K562 (cell line): ENCODE results near the gene MED19. TPM values are rescaled to one million over a fixed set of nuclear protein-coding genes. Genes with fewer than 3 reads are reported as not detected.

Experiments
- CBX2 ChIP-seq: fragments of 200-600 bp; sonication (generic); IDR thresholded peaks from one replicate; pipeline ENCODE4 v1.6.1; 2012; ENCODE audit warnings: mild to moderate bottlenecking, low read length, inconsistent platforms; ENCODE audit not compliant: insufficient read depth, poor library complexity, severe bottlenecking
- CREB1 ChIP-seq, 2 experiments: sonication (generic) in 1 of 2; formaldehyde crosslinking in 1 of 2; IDR thresholded peaks; 2 replicates each; pipeline versions ENCODE4 v1.6.1 to v1.8.0; 2012 to 2022; ENCODE audit warnings: inconsistent platforms in 1 of 2, mild to moderate bottlenecking in 1 of 2, missing genetic modification reagents in 1 of 2, moderate library complexity in 1 of 2
- CSDE1 ChIP-seq, 2 experiments: fragments of 450-650 bp; IDR thresholded peaks; 2 replicates each; pipeline ENCODE4 v1.6.1; 2016; ENCODE audit warnings: mild to moderate bottlenecking in 1 of 2
- GABPB2 ChIP-seq: fragments of 250-450 bp; sonication (Bioruptor Pico); conservative IDR thresholded peaks from 2 replicates; pipeline ENCODE4 v1.5.1; 2021; ENCODE audit warnings: mild to moderate bottlenecking
- HDAC3 ChIP-seq: fragments of 450-650 bp; IDR thresholded peaks from 2 replicates; pipeline ENCODE4 v1.6.1; 2018; ENCODE audit warnings: borderline replicate concordance, mild to moderate bottlenecking, moderate library complexity; ENCODE audit not compliant: partially characterized antibody
- MEF2D ChIP-seq: conservative IDR thresholded peaks from 2 replicates; pipeline ENCODE4 v1.6.1; 2016; ENCODE audit warnings: low read depth, missing genetic modification characterization, missing compliant biosample characterization
- NBN ChIP-seq: fragments of 450-650 bp; IDR thresholded peaks from 2 replicates; pipeline ENCODE4 v1.6.1; 2016; ENCODE audit warnings: low read depth, mild to moderate bottlenecking
- NFE2L1 ChIP-seq: fragments of 450-650 bp; IDR thresholded peaks from 2 replicates; pipeline ENCODE4 v1.6.1; 2016; ENCODE audit warnings: missing genetic modification characterization, low read depth, mild to moderate bottlenecking, missing compliant biosample characterization, moderate library complexity, borderline replicate concordance
- SIN3A ChIP-seq, 2 experiments: fragments of 150-350 bp in 1 of 2; IDR thresholded peaks; 2 replicates each; pipeline ENCODE4 v1.6.1; 2011 to 2016; ENCODE audit warnings: borderline replicate concordance in 2 of 2, low read depth in 2 of 2, low read length in 2 of 2, mild to moderate bottlenecking in 2 of 2, moderate library complexity in 2 of 2; ENCODE audit not compliant: control insufficient read depth in 1 of 2
- SOX6 ChIP-seq: fragments of 450-650 bp; IDR thresholded peaks from 2 replicates; pipeline ENCODE4 v1.6.1; 2014; ENCODE audit warnings: mild to moderate bottlenecking
- TOE1 ChIP-seq, 2 experiments: fragments of 450-650 bp in 1 of 2; sonication (generic) in 1 of 2; formaldehyde crosslinking in 1 of 2; IDR thresholded peaks; 2 replicates each; pipeline versions ENCODE4 v1.7.1 to v1.8.0; 2016 to 2022; ENCODE audit warnings: borderline replicate concordance in 2 of 2, mild to moderate bottlenecking in 2 of 2, antibody characterized with exemption in 1 of 2, inconsistent platforms in 1 of 2, low read depth in 1 of 2, missing genetic modification reagents in 1 of 2, moderate library complexity in 1 of 2
- ZNF133 ChIP-seq: fragments of 250-450 bp; sonication (Bioruptor Pico); IDR thresholded peaks from 2 replicates; pipeline ENCODE4 v1.4.0; 2020; ENCODE audit warnings: mild to moderate bottlenecking
- ZNF197 ChIP-seq: fragments of 200-800 bp; sonication (Bioruptor generic); IDR thresholded peaks from 2 replicates; pipeline ENCODE4 v1.6.1; 2016; ENCODE audit warnings: low read depth, missing genetic modification characterization, missing compliant biosample characterization
- ZNF584 ChIP-seq: fragments of 200-800 bp; sonication (Bioruptor generic); IDR thresholded peaks from 2 replicates; pipeline ENCODE4 v1.6.1; 2016; ENCODE audit warnings: low read depth, mild to moderate bottlenecking, missing genetic modification characterization, missing compliant biosample characterization
- polyA plus RNA-seq, 8 experiments: library from polyadenylated mRNA; depleted of rRNA in 4 of 8; stranded (reverse) in 5 of 8; unstranded in 3 of 8; fragments of >200 nt; fragmentation: Nextera tagmentation in 2 of 8; fragmentation: Illumina TruSeq in 1 of 8; extraction: Ambion mirVana in 2 of 8; extraction: Trizol in 1 of 8; gene quantifications; 2 replicates each; pipeline versions ENCODE4 v1.2.1 to v1.2.3, GENCODE V29; 2011 to 2014; ENCODE audit warnings: inconsistent platforms in 1 of 8, missing spikeins in 1 of 8
- total RNA-seq, 7 experiments: library from RNA; depleted of rRNA in 6 of 7; stranded (reverse); fragments of >200 nt in 6 of 7; fragmentation: Illumina TruSeq in 2 of 7; extraction: Trizol in 2 of 7; gene quantifications; 2 replicates each; pipeline versions ENCODE4 v1.2.1 to v1.2.3, GENCODE V29; 2011 to 2021; ENCODE audit warnings: low replicate concordance in 1 of 7
- TF ChIP-seq, protein P1 (sequence below): fragments of 200-800 bp; sonication (Bioruptor generic); IDR thresholded peaks from 2 replicates; pipeline ENCODE4 v1.6.1; 2017; ENCODE audit warnings: missing genetic modification characterization, missing compliant biosample characterization
- TF ChIP-seq, protein P2 (sequence below): sonication (generic); formaldehyde crosslinking; IDR thresholded peaks from 2 replicates; pipeline ENCODE4 v1.9.0; 2022; ENCODE audit warnings: mild to moderate bottlenecking, missing genetic modification reagents
- TF ChIP-seq, protein P3 (sequence below): IDR thresholded peaks from 2 replicates; pipeline ENCODE4 v1.6.1; 2012; ENCODE audit warnings: low read depth, low read length, improper control_type of control experiment, borderline replicate concordance
- TF ChIP-seq, protein P4 (sequence below), 2 experiments: fragments of 450-650 bp; conservative IDR thresholded peaks; 2 replicates each; pipeline ENCODE4 v1.6.1; 2017; ENCODE audit warnings: mild to moderate bottlenecking in 2 of 2, moderate library complexity in 2 of 2

The MED19 gene
- total and polyA plus RNA-seq, 9 of the 15 experiments (the other 6 are each of a cell fraction or from before 2014, with no cell fraction given), result 7.3 to 23.5 (median 15.0) TPM

DNA sequence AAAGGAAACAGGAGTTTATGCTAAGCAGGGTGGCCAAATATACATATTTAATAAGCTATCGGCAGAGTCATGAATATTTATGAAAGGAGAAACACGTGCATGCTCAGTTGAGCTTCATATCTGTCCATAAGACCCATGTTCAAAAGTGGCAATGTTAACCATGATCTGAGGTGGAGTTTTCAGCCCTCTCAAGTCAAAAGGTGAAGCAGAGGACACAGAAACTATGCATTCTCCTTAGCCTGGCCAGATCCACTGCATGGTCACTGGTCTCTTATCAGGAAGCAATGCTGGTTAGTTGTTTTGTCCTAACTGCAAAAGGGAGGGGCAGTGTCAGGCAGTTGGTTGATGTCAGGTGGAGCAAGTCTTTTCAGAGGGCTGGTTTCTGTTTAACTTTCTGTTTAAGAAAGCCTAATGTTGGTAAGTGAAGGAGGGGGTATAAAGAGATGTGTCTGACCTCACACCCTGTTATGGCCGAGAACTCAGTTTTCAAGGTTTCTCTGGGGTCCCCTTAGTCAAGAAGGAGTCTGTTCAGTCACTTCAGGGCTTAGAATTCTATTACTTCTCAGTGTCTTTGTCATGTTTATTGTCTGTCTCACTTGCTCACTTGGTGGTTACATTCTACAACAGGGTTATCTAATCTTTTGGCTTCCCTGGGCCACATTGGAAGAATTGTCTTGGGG is 23.7 kb upstream of the MED19 start (continued):
- TF ChIP-seq CSDE1 (IDR thresholded peaks at IDR 0.05) (no peak), SIN3A (IDR thresholded peaks at IDR 0.05; ENCODE audit: borderline replicate concordance in 2 of 2, control insufficient read depth in 1 of 2, low read depth in 2 of 2, low read length in 2 of 2) (peak in 1 of 2 experiments; percentile 11; a peak in 1 of 4 replicates), TOE1 (IDR thresholded peaks at IDR 0.05; ENCODE audit: borderline replicate concordance) (0 out of 2 replicates have a peak, but pooled peaks have one; percentile 59), TOE1 (CRISPR knock-in tag; IDR thresholded peaks at IDR 0.05; ENCODE audit: borderline replicate concordance, low read depth) (no peak), NBN (peak; percentile 47; the same call in 1 of the 2 replicates), ZNF133 (CRISPR knock-in tag) (no peak), ZNF197 (no peak), GABPB2 (CRISPR knock-in tag) (no peak), SOX6 (peak; percentile 79), CREB1 (IDR thresholded peaks at IDR 0.05) (no peak), CREB1 (CRISPR knock-in tag; IDR thresholded peaks at IDR 0.05) (no peak), ZNF584 (CRISPR knock-in tag) (no peak), CBX2 (no peak), HDAC3 (no peak), MEF2D (tag) (0 out of 2 replicates have a peak, but pooled peaks have one; percentile 21), NFE2L1 (tag) (no peak)
- TF ChIP-seq, protein P1, sequence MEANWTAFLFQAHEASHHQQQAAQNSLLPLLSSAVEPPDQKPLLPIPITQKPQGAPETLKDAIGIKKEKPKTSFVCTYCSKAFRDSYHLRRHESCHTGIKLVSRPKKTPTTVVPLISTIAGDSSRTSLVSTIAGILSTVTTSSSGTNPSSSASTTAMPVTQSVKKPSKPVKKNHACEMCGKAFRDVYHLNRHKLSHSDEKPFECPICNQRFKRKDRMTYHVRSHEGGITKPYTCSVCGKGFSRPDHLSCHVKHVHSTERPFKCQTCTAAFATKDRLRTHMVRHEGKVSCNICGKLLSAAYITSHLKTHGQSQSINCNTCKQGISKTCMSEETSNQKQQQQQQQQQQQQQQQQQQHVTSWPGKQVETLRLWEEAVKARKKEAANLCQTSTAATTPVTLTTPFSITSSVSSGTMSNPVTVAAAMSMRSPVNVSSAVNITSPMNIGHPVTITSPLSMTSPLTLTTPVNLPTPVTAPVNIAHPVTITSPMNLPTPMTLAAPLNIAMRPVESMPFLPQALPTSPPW, result peak; percentile 83
- TF ChIP-seq, protein P2, sequence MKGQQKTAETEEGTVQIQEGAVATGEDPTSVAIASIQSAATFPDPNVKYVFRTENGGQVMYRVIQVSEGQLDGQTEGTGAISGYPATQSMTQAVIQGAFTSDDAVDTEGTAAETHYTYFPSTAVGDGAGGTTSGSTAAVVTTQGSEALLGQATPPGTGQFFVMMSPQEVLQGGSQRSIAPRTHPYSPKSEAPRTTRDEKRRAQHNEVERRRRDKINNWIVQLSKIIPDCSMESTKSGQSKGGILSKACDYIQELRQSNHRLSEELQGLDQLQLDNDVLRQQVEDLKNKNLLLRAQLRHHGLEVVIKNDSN (CRISPR knock-in tag), result peak; percentile 37; the same call in 1 of the 2 replicates
- TF ChIP-seq, protein P3, sequence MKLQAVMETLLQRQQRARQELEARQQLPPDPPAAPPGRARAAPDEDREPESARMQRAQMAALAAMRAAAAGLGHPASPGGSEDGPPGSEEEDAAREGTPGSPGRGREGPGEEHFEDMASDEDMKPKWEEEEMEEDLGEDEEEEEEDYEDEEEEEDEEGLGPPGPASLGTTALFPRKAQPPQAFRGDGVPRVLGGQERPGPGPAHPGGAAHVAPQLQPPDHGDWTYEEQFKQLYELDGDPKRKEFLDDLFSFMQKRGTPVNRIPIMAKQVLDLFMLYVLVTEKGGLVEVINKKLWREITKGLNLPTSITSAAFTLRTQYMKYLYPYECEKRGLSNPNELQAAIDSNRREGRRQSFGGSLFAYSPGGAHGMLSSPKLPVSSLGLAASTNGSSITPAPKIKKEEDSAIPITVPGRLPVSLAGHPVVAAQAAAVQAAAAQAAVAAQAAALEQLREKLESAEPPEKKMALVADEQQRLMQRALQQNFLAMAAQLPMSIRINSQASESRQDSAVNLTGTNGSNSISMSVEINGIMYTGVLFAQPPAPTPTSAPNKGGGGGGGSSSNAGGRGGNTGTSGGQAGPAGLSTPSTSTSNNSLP, result no peak
- TF ChIP-seq, protein P4, sequence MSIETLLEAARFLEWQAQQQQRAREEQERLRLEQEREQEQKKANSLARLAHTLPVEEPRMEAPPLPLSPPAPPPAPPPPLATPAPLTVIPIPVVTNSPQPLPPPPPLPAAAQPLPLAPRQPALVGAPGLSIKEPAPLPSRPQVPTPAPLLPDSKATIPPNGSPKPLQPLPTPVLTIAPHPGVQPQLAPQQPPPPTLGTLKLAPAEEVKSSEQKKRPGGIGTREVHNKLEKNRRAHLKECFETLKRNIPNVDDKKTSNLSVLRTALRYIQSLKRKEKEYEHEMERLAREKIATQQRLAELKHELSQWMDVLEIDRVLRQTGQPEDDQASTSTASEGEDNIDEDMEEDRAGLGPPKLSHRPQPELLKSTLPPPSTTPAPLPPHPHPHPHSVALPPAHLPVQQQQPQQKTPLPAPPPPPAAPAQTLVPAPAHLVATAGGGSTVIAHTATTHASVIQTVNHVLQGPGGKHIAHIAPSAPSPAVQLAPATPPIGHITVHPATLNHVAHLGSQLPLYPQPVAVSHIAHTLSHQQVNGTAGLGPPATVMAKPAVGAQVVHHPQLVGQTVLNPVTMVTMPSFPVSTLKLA (conservative IDR thresholded peaks at IDR 0.05), result peak; percentile 68 to 77; a peak in 3 of 4 replicates
